ENCODE data around the gene FNBP1. TPM values are rescaled to one million over a fixed set of nuclear protein-coding genes. Genes with fewer than 3 reads are reported as not detected.

The FNBP1 gene
- total RNA-seq, 4 donors from 2014 or later = 29.7 to 62.3 (median 40.0) TPM

DNA sequence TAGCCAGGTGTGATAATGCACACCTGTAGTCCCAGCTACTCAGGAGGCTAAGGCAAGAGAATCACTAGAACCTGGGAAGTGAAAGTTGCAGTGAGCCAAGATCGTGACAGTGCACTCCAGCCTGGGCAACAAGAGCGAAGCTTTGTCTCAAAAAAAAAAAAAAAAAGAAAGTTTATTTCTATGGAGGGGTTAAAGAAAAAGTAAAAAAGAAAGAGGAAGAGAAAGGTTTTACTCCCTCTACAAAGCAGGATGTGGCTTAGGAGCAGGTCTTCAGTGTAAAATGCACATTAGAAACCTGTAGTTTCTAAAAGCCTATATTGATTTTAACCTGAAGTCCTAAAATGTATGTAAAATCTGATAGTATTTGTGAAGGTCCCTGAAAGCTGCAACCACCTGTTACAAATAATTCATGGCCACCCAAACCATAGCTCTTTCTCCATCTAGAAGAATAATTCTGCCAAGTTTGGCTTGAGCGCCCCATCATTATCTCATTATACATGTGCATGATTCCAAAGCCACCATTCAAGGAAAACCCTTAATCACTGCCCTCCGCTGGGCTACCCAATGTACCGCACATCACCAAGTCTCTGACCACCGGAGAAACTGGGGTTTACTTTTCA is 3.4 kb downstream of the FNBP1 start:
- no peak for TF ChIP-seq POLR2A (IDR thresholded peaks at IDR 0.05)
- TF ChIP-seq CTCF (IDR thresholded peaks at IDR 0.05) = no peak
- 73 to 79% methylated on average over 6 of the region's 6 CpGs for WGBS, 2 donors
- no peak overlapping the region for H3K4me3 ChIP-seq (ENCODE audit: low read depth, poor library complexity, severe bottlenecking)
- intact Hi-C loops (cut with DNase I; ENCODE audit: low total_unique reads) = no loop called here
- no peak for DNase-seq (ENCODE audit: low spot score in 2 of 2)

GRCh38 chr9:130036099-130036498 is 6.9 kb downstream of the FNBP1 start:
- no peak overlapping the region for H3K4me3 ChIP-seq (ENCODE audit: low read depth, poor library complexity, severe bottlenecking)
- no peak for TF ChIP-seq POLR2A (IDR thresholded peaks at IDR 0.05)
- no peak for TF ChIP-seq CTCF (IDR thresholded peaks at IDR 0.05)
- intact Hi-C loops (cut with DNase I; ENCODE audit: low total_unique reads) = no loop called here
- DNase-seq (ENCODE audit: low spot score in 2 of 2) = no peak

DNA sequence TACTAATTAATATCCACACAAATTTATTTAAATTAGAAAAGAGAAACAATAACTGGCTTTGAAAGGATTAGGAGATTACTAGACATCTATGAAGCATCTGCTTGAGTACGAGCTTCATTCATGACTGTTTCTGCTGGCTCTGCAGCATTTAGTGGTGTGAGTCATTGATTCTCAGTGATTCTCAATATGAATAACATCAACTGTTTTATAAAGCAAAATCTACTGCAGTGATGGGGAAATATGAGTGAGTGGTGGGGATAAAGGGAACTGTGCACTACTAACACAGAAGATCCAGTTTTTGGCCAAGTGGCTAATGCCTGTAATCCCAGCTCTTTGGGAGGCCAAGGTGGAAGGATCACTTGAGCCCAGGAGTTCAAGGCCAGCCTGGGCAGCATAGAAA is 8.4 kb downstream of the FNBP1 start:
- no peak for TF ChIP-seq CTCF (IDR thresholded peaks at IDR 0.05)
- TF ChIP-seq POLR2A (IDR thresholded peaks at IDR 0.05) = no peak
- 25 to 31% methylated on average over 1 of the region's 1 CpG for WGBS, 2 donors
- DNase-seq (ENCODE audit: low spot score in 2 of 2) = no peak
- intact Hi-C loops (cut with DNase I; ENCODE audit: low total_unique reads) = no loop called here
- H3K4me3 ChIP-seq (ENCODE audit: low read depth, poor library complexity, severe bottlenecking) = no peak overlapping the region

- no peak for TF ChIP-seq POLR2A (IDR thresholded peaks at IDR 0.05)
- no peak for TF ChIP-seq CTCF (IDR thresholded peaks at IDR 0.05)
- no peak overlapping the region for H3K4me3 ChIP-seq (ENCODE audit: low read depth, poor library complexity, severe bottlenecking)
- intact Hi-C loops (cut with DNase I; ENCODE audit: low total_unique reads) = no loop called here
- no peak for DNase-seq (ENCODE audit: low spot score in 2 of 2)
- WGBS, 2 donors = 48 to 58% methylated on average over 3 of the region's 3 CpGs
These were observed 12.3 kb downstream of the FNBP1 start for GRCh38 chr9:130030651-130031127.

DNA sequence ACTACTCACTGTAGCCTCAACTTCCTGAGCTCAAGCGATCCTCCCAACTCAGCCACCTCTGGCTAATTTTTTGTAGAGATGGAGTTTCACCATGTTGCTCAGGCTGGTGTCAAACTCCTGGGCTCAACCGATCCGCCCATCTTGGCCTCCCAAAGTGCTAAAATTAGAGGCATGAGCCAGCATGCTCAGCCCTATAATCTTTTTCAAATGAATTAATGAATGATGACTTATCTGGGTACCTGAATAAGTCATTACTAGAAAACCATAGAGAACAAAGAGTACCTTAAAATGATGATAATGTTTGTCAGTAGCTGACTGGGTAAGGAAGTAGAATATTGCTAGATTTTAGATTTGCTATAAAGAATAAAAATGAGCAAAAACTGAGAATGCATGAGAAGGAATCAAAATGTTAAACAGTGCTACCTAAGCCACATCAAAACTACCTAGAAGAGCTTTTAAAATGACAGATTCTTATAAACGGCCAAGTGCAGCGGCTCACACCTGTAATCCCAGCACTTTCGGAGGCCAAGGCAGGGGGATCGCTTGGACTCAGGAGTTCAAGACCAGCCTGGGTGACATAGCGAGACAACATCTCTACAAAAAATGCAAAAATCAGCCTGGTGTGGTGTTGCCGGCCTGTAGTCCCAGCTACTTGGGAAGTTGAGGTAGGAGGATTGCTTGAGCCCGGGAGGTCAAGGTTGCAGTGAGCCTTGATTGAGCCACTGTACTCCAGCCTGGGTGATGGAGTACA is 13.6 kb downstream of the FNBP1 start:
- no peak for TF ChIP-seq CTCF (IDR thresholded peaks at IDR 0.05)
- no peak for DNase-seq (ENCODE audit: low spot score in 2 of 2)
- H3K4me3 ChIP-seq (ENCODE audit: low read depth, poor library complexity, severe bottlenecking) = no peak overlapping the region
- 76 to 79% methylated on average over 10 of the region's 10 CpGs for WGBS, 2 donors
- intact Hi-C loops (cut with DNase I; ENCODE audit: low total_unique reads) = no loop called here

Measured in lower leg skin (tissue), 4 donors.